ENCODE measurements around the gene DAPK2. TPM values are rescaled to one million over a fixed set of nuclear protein-coding genes. Genes with fewer than 3 reads are reported as not detected.

Gene DAPK2
- total RNA-seq, 3 donors from 2014 or later = 32.0 to 82.0 (median 35.5) TPM

DNA sequence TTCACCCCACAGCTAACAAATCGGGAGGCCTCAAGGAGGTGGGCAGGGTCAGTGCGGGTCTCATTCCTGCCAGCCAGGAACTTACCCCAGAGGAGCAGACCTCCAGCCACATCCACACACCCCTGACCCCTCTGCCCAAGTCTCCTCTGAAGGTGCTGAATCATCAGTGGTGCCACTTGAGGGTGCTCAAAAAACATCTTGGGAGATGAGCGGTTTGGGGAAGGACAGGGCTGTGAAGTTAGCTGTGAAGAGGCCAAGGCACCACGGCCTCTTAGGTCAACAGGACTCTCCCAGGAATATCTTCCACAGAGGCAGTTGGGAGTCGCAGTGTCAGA lies 1.2 kb downstream of the DAPK2 start:
- Histone ChIP-seq H3K4me1 (ENCODE audit: low read depth) (peaks cover 5% of the 10 kb centered on the region), H3K9me3 (no peaks in the 10 kb centered on the region), H3K4me3 (no peak overlapping the region), H3K36me3 (ENCODE audit: low read depth) (no peaks in the 10 kb centered on the region)
- TF ChIP-seq, protein P1, sequence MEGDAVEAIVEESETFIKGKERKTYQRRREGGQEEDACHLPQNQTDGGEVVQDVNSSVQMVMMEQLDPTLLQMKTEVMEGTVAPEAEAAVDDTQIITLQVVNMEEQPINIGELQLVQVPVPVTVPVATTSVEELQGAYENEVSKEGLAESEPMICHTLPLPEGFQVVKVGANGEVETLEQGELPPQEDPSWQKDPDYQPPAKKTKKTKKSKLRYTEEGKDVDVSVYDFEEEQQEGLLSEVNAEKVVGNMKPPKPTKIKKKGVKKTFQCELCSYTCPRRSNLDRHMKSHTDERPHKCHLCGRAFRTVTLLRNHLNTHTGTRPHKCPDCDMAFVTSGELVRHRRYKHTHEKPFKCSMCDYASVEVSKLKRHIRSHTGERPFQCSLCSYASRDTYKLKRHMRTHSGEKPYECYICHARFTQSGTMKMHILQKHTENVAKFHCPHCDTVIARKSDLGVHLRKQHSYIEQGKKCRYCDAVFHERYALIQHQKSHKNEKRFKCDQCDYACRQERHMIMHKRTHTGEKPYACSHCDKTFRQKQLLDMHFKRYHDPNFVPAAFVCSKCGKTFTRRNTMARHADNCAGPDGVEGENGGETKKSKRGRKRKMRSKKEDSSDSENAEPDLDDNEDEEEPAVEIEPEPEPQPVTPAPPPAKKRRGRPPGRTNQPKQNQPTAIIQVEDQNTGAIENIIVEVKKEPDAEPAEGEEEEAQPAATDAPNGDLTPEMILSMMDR (IDR thresholded peaks at IDR 0.05) = no peak
- intact Hi-C loops (cut with DNase I, micrococcal nuclease) = loop anchor here (10.0 kb wide), 2 partner anchors 100 to 300 kb away; no protein-coding TSS in a partner anchor
- no peak for ATAC-seq
- no peak for DNase-seq

GRCh38 chr15:64044300-64045100 lies 1.8 kb downstream of the DAPK2 start:
- H3K4me1 ChIP-seq (ENCODE audit: low read depth) = peaks cover 5% of the 10 kb centered on the region
- no peak overlapping the region for H3K4me3 ChIP-seq
- no peaks in the 10 kb centered on the region for H3K36me3 ChIP-seq (ENCODE audit: low read depth)
- H3K9me3 ChIP-seq = no peaks in the 10 kb centered on the region
- TF ChIP-seq, protein P1 (IDR thresholded peaks at IDR 0.05) = no peak
- intact Hi-C loops (cut with DNase I, micrococcal nuclease) = loop anchor here (5.0 to 10.0 kb wide), 3 partner anchors 100 to 300 kb away; no protein-coding TSS in a partner anchor
- DNase-seq (no peak), ATAC-seq (no peak)

GRCh38 chr15:64038878-64039610 lies 7.2 kb downstream of the DAPK2 start:
- TF ChIP-seq, protein P1 (IDR thresholded peaks at IDR 0.05) = no peak
- ATAC-seq = no peak
- no peaks in the 10 kb centered on the region for H3K4me1 ChIP-seq (ENCODE audit: low read depth)
- H3K9me3 ChIP-seq = no peaks in the 10 kb centered on the region
- DNase-seq = no peak
- H3K4me3 ChIP-seq = no peak overlapping the region
- H3K36me3 ChIP-seq (ENCODE audit: low read depth) = no peaks in the 10 kb centered on the region
- intact Hi-C loops (cut with DNase I, micrococcal nuclease) = no loop called here

DNA sequence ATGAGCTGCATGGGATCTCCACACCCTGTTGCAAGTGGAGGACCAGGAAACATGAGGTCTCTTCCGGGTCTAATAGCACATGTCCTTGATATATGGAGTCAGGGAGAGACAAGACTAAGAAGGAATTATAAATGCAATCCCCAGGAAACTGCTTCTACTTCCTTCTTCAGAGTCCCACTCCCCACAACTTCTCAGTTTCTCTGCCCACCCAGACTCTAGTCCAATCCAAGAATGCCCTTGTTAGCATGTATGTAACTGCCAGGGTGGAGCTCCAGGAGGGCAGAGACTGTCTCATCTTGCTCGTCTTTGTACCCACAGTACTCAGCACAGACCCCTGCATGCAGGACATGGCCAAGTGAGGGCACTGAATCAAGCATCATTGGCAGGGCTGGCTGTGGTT lies 8.3 kb downstream of the DAPK2 start:
- DNase-seq (no peak), ATAC-seq (no peak)
- Histone ChIP-seq H3K4me3 (no peak overlapping the region), H3K4me1 (ENCODE audit: low read depth) (no peaks in the 10 kb centered on the region), H3K9me3 (no peaks in the 10 kb centered on the region), H3K36me3 (ENCODE audit: low read depth) (no peaks in the 10 kb centered on the region)
- TF ChIP-seq, protein P1 (IDR thresholded peaks at IDR 0.05) = no peak
- intact Hi-C loops (cut with DNase I, micrococcal nuclease) = no loop called here

DNA sequence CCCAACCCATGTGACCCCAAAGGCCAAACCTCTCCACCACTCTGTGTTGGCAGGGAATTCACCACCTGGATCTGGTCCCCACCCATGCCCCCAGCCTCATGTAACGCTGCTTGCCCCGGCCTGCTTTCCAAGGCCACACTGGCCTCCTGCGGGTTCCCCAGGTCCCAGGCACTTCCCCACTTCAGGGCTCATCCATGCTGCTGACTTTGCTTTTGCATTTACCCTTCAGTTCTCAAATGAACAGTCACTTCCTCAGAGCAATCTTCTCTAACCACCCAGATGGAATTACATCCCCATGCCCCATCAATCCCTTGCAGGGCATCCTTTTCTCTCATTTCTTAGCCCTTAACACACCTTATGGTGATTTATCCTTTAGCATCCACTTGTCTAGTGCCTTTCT lies 9.2 kb downstream of the DAPK2 start:
- TF ChIP-seq, protein P1 (IDR thresholded peaks at IDR 0.05) = no peak
- Histone ChIP-seq H3K4me3 (no peak overlapping the region), H3K36me3 (ENCODE audit: low read depth) (no peaks in the 10 kb centered on the region), H3K9me3 (no peaks in the 10 kb centered on the region), H3K4me1 (ENCODE audit: low read depth) (no peaks in the 10 kb centered on the region)
- DNase-seq = no peak
- intact Hi-C loops (cut with DNase I, micrococcal nuclease) = no loop called here
- ATAC-seq = no peak

All from mucosa of descending colon (tissue), 3 donors.